ENCODE measurements around the gene GSTM2. TPM values are rescaled to one million over a fixed set of nuclear protein-coding genes. Genes with fewer than 3 reads are reported as not detected.

The GSTM2 gene
- total and polyA plus RNA-seq, 2 of the 4 experiments (the other 2 are of a cell fraction): 10.2 to 85.5 TPM

DNA sequence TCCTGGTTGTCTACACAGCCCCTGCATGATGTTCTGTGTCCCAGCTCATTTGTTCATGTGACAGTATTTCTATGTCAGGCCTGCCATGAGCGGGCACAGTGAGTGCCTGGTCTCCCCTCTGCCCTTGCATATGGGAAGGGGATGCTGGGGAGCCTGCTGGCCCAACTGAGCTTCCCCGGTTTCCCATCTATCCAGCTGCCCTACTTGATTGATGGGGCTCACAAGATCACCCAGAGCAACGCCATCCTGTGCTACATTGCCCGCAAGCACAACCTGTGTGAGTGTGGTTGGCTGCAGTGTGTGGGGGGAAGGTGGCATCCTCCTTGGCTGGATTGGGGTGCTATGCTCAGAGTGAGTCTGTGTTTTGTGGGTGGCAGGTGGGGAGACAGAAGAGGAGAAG, 10.5 kb upstream of the GSTM2 start:
- H4K8ac ChIP-seq (ENCODE audit: low read depth in 2 of 2, low read length in 2 of 2): no peak overlapping the region
- CTCF ChIA-PET: no interaction called here
- no peak overlapping the region for H2BK20ac ChIP-seq (ENCODE audit: low read depth, low read length)
- no peak overlapping the region for H2BK5ac ChIP-seq (ENCODE audit: low read depth, low read length, poor library complexity, severe bottlenecking)
- H3K27ac ChIP-seq (ENCODE audit: insufficient read depth, low read length): no peak overlapping the region
- H3K14ac ChIP-seq (replicated peaks; ENCODE audit: low read depth, low read length): no peak overlapping the region
- H2BK120ac ChIP-seq (ENCODE audit: low read depth, low read length): no peak overlapping the region
- H2AK9ac ChIP-seq (replicated peaks; ENCODE audit: low read depth, low read length, poor library complexity): no peak overlapping the region
- no peak overlapping the region for H3K4me2 ChIP-seq (ENCODE audit: low read depth, low read length)
- no peak overlapping the region for H2AFZ ChIP-seq (replicated peaks; ENCODE audit: low read length, poor library complexity)
- DNase-seq (no peak), ATAC-seq (ENCODE audit: low read depth) (no peak)
- no peak overlapping the region for H3K4me3 ChIP-seq (ENCODE audit: insufficient read depth, low read depth, low read length)
- WGBS, 2 experiments (ENCODE audit: extremely low coverage in 2 of 2, insufficient read length in 1 of 2): no CpG with 5 or more reads among the region's 4 CpGs
- H2AK5ac ChIP-seq (ENCODE audit: low read depth, low read length): no peak overlapping the region
- no peaks in the 10 kb centered on the region for H3K27me3 ChIP-seq (ENCODE audit: control insufficient read depth, insufficient read depth, low read length)
- H3K9me1 ChIP-seq (ENCODE audit: insufficient read depth, low read length): peaks cover 9% of the 10 kb centered on the region
- no peak overlapping the region for H3K23ac ChIP-seq (ENCODE audit: low read depth, low read length)
- H3K36me3 ChIP-seq (ENCODE audit: control insufficient read depth, insufficient read depth, low read length): peaks cover 16% of the 10 kb centered on the region; the same call in 1 of the 2 replicates
- no TSS peak for BruUV-seq (replicated peaks)
- in situ Hi-C loops (cut with MboI; ENCODE audit: low sequenced_read_pairs) (no loop called here), dilution Hi-C loops (cut with HindIII; ENCODE audit: low sequenced_read_pairs, unreplicated experiment) (no loop called here), intact Hi-C loops (cut with micrococcal nuclease) (no loop called here)
- TF ChIP-seq, protein P1, sequence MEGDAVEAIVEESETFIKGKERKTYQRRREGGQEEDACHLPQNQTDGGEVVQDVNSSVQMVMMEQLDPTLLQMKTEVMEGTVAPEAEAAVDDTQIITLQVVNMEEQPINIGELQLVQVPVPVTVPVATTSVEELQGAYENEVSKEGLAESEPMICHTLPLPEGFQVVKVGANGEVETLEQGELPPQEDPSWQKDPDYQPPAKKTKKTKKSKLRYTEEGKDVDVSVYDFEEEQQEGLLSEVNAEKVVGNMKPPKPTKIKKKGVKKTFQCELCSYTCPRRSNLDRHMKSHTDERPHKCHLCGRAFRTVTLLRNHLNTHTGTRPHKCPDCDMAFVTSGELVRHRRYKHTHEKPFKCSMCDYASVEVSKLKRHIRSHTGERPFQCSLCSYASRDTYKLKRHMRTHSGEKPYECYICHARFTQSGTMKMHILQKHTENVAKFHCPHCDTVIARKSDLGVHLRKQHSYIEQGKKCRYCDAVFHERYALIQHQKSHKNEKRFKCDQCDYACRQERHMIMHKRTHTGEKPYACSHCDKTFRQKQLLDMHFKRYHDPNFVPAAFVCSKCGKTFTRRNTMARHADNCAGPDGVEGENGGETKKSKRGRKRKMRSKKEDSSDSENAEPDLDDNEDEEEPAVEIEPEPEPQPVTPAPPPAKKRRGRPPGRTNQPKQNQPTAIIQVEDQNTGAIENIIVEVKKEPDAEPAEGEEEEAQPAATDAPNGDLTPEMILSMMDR (conservative IDR thresholded peaks at IDR 0.05; ENCODE audit: low read depth, low read length): no peak
- TF ChIP-seq, protein P2, sequence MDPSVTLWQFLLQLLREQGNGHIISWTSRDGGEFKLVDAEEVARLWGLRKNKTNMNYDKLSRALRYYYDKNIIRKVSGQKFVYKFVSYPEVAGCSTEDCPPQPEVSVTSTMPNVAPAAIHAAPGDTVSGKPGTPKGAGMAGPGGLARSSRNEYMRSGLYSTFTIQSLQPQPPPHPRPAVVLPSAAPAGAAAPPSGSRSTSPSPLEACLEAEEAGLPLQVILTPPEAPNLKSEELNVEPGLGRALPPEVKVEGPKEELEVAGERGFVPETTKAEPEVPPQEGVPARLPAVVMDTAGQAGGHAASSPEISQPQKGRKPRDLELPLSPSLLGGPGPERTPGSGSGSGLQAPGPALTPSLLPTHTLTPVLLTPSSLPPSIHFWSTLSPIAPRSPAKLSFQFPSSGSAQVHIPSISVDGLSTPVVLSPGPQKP (IDR thresholded peaks at IDR 0.05; ENCODE audit: borderline replicate concordance, low read depth, low read length): no peak
- H3K9ac ChIP-seq (ENCODE audit: low read depth, low read length): no peak overlapping the region
- H3K79me1 ChIP-seq (ENCODE audit: low read depth in 1 of 2, low read length in 2 of 2): peaks cover 0 to 10% of the 10 kb centered on the region in 2 experiments; a peak in 3 of 4 replicates
- H4K5ac ChIP-seq (ENCODE audit: low read depth, low read length): no peak overlapping the region
- no peak overlapping the region for H3K4ac ChIP-seq (ENCODE audit: low read depth, low read length)
- no peak overlapping the region for H3K18ac ChIP-seq (ENCODE audit: low read depth, low read length)
- H3K56ac ChIP-seq (ENCODE audit: extremely low read depth, insufficient read depth, low read length): no peak overlapping the region
- H3K9me3 ChIP-seq (ENCODE audit: control insufficient read depth, insufficient read depth, low read length): no peaks in the 10 kb centered on the region
- H3K4me1 ChIP-seq (ENCODE audit: control insufficient read depth, insufficient read depth, low read length): no peaks in the 10 kb centered on the region; the same call in 1 of the 2 replicates
- H2BK15ac ChIP-seq (ENCODE audit: low read depth, low read length): no peak overlapping the region
- H4K91ac ChIP-seq (ENCODE audit: insufficient read depth, low read depth, low read length): no peak overlapping the region
- POLR2A ChIA-PET (ENCODE audit: unreplicated experiment): no interaction called here
- no peaks in the 10 kb centered on the region for H4K20me1 ChIP-seq (ENCODE audit: insufficient read depth, low read length)
